ENCODE measurements around the gene ZBTB44.

GRCh38 chr11:130323452-130324450 lies 9.0 kb upstream of the ZBTB44 start:
- TF ChIP-seq CTCF (IDR thresholded peaks at IDR 0.05; ENCODE audit: borderline replicate concordance, extremely low read depth, low read length, poor library complexity, severe bottlenecking) (no peak), EZH2 (IDR thresholded peaks at IDR 0.05; ENCODE audit: borderline replicate concordance, low read depth, low read length, severe bottlenecking) (no peak)

All from DND-41 (cell line).